CD4-positive, alpha-beta T cell treated with Interleukin-15 for 4 hours (primary cell): ENCODE measurements around the gene ECEL1.

Source experiments
- DNase-seq: peaks from one replicate; pipeline ENCODE4 v3.0.0-alpha.2; 2020; ENCODE audit warnings: low spot score

Gene ECEL1

DNA sequence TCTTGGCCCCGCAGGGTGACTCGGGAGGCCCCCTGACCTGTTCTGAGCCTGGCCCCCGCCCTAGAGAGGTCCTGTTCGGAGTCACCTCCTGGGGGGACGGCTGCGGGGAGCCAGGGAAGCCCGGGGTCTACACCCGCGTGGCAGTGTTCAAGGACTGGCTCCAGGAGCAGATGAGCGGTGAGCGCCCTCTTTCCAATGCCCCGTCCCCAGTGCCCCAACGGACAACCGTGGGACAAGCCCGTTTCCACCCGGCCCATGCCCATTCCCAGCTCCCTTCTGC is 35.7 kb upstream of the ECEL1 start:
- no peak for DNase-seq

DNA sequence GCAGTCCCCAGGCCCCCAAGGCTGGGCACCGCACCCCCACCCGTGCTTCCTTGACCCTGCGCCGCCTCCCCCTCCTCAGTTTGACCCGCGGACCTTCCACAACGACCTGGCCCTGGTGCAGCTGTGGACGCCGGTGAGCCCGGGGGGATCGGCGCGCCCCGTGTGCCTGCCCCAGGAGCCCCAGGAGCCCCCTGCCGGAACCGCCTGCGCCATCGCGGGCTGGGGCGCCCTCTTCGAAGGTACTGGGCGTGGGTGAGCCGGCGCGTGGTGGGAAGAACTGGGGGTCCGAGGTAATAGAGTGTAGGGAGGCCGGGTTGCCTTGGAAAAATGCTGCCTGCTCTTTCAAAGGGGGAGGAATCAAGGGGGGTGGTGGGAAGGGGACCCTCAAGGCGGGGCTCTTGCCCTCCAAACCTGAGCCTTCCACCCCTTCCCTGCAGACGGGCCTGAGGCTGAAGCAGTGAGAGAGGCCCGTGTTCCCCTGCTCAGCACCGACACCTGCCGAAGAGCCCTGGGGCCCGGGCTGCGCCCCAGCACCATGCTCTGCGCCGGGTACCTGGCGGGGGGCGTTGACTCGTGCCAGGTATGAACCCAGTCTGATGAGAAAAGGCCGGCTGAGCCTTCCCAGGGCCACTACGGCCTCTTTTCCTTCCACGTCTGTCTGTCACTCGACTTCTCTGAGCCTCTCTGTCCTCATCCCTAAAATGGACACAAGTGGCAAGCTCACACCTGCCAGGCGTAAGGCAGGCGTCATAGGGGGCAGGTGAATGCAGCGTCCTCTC is 35.2 kb upstream of the ECEL1 start:
- DNase-seq = no peak

GRCh38 chr2:232521959-232522622 is 34.5 kb upstream of the ECEL1 start:
- DNase-seq = peak; percentile 51

DNA sequence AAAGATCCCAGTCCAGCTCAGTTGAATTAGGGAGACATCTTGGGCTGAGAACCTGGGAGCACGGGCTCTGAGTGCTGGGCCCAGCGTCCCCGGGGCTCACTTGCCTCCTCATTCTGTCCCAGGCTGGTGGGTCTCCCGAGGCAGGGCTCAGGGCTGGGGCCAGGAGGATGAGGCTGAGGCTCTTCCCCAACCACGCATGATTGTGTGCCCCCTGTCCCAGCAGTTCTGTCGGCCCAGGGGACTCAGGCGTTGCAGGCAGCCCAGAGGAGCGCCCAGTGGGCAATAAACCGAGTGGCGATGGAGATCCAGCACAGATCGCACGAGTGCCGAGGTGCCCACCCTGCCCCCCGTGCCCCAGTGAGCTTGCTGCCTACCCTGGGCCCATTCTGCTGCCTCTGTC is 33.5 kb upstream of the ECEL1 start:
- no peak for DNase-seq

DNA sequence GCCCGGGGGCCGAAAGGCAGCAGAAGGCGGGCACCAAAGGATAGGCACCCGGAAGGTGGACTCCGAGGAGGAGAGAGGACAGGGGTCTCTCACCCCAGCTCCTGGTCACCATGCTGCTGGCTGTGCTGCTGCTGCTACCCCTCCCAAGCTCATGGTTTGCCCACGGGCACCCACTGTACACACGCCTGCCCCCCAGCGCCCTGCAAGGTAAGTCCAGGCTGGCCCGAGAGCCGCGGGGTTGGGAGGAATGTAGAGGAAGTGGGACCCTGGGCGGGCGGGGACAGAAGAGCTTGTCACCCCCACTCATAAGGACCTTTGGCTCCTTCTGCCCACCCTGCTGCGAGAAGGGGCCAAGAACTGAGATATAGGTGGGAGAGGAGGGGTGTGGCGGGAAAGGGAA is 32.9 kb upstream of the ECEL1 start:
- no peak for DNase-seq

GRCh38 chr2:232519581-232520438 is 32.2 kb upstream of the ECEL1 start, which contains the start of gene PRSS56:
Gene PRSS56 (plus strand): TSS chr2:232520388. CDS start chr2:232520599, 211 bp downstream.
- no peak for DNase-seq

- no peak for DNase-seq
Observed at GRCh38 chr2:232518844-232519243, 31.2 kb upstream of the ECEL1 start.

GRCh38 chr2:232516551-232516950 is 28.9 kb upstream of the ECEL1 start:
- DNase-seq = no peak

DNA sequence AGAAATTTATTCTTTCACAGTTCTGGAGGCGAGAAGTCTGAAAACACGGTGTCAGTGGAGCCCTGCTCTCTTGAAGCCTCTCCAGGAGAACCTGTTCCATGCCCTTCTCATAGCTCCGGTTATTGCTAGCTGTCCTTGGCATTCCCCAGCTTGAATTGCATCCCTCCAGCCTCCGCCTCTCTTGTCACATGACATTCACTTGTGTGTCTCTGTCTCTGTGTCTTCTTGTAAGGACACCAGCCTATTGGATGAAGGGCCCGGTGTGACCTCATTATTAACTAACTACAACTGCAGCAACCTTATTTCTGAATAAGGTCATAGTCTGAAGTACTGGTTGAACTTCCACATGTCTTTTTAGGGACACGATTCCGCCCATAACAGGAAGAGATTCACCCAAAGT is 28.0 kb upstream of the ECEL1 start:
- no peak for DNase-seq

GRCh38 chr2:232513353-232513752 is 25.7 kb upstream of the ECEL1 start:
- DNase-seq = no peak

GRCh38 chr2:232512602-232513001 is 25.0 kb upstream of the ECEL1 start:
- DNase-seq = no peak

GRCh38 chr2:232511336-232511890 is 23.8 kb upstream of the ECEL1 start:
- no peak for DNase-seq

- DNase-seq = no peak
Observed at GRCh38 chr2:232508251-232508650, 20.6 kb upstream of the ECEL1 start.

DNA sequence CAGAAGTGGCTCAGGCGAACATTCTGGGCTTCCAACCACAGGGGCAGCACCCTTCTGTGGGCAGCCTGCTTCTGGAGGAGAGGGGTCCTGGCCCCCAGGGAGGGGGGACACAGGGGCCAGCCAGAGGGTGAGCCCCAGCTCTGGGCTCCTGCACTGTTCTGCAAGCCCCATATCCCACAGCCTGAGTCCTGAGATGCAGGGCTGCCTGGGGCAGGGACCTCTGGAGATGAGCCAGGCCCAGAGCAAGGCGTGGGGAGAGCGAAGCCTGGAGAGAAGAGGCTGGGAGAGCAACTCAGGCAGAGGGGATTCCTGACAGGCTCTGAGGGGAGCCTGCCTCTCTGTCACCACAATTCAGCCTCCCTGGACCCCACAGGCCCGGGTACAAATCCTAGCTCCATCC is 19.1 kb upstream of the ECEL1 start:
- DNase-seq = no peak

DNA sequence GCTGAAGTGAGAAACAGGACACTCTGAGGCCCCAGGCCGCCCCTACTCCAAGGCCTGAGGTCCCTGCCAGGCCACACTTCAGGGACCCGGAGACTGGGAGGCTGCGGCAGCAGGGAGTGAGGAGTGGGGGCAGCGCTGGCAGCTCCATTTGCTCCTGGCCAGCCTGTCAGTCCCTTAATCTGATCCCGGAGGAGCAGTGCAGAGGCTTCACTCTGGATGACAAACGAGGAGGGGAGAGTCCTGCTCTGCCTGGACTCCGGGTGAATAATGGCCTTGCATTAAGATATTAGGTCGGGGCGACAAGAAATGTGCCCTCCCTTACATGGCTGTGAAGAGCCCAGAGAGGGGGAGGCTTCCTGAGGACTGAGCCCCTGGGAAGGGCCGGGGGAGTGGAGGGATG is 18.2 kb upstream of the ECEL1 start:
- DNase-seq = no peak

- DNase-seq = no peak
Observed at GRCh38 chr2:232504438-232504837, 16.8 kb upstream of the ECEL1 start.

DNA sequence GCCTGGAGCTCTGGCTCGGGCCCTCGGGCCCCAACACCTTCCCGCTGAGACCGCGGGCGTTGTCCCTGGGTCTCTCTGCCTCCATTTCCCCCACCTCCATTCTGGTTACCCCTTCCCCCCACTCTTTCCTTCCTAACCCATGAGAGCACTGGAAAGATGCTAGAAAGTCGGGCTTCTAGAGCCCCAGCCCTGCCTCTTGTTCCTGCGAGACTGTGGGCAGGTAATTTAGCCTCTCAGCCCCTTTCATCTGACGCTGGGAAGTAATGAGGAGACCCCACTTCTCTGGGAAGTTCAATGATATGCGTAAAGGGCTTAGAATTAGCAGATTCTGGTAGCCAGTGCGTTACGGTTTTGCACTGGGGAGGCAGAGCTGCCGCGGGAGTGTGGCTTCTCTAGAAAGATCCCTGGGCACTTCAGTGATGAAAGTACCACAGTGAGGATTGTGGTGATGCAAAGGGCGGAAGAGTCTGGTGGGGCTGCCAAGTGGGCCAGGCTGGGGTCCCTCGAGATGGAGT is 16.2 kb upstream of the ECEL1 start:
- no peak for DNase-seq

DNA sequence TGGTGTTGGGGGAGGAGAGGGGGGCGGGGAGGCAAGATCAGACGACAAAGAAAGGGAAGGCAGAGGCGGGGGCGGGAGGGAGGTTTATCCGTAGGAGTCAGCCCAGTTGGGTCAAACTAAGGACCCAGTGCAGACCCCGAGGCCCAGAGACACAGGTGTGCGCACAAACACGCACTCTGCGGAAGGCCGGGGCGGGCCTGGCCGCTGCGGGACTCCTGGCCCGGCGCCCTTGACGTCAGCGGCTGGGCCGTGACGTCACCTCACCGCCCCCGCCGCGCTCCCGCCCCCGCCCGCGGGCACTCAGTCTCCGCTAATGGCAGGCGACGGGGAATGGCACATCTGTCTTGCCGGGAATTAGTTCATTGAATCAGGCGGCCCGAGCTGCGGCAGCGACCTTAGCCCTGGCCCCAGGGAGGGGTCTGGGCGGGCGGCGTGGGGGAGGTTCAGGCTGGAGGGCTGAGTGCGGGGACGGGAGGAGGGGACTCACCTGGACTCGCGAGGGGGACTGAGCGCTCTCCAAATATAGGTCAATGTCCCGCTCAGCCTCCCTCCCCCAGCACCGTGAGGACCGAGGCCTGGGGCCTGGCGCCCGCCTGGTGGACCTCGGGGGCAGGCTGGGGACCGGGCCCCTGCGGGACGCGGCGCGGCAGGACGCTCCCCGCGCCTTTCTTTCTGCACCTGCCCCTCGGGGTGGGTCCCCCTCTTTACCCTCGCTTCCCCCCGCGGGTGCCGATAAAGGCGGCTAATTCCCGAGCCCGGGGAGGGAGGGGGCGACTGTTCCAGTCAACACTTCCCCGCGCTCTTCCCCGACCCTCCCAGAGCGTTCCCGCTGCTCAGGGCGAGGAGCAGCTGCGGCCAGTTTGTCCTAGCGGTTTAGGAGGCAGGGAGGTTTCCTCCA is 15.5 kb upstream of the ECEL1 start:
- DNase-seq = no peak

- DNase-seq = no peak
Observed at GRCh38 chr2:232502511-232502910, 14.9 kb upstream of the ECEL1 start.

- DNase-seq = no peak
Observed at GRCh38 chr2:232501794-232502390, 14.3 kb upstream of the ECEL1 start.

DNA sequence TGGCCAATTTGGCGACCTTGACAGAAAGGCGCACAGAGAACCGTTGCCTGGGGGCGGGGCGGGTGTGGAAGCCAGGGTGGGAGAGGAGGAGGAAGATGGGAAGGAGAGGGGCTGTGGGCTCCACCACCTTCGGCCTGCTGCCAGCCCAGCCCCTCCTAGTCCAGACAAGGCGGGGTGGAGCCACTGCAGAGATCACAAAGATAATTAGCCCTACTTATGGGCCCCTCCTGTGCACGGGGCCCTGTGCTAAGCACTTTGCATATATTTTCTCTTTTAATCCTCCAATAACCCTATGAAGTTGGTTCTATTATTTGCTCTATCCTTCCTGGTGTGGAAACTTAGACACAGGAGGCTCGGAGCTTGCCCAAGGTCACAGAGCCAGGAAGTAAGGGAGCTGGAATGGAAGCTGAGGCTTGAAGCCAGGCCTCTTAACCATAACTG is 13.7 kb upstream of the ECEL1 start:
- DNase-seq = no peak
